ENCODE data around the gene LENG8.

The LENG8 gene

GRCh38 chr19:54485851-54486250 is 36.9 kb downstream of the LENG8 start:
- TF ChIP-seq GATA3 (IDR thresholded peaks at IDR 0.05; ENCODE audit: low read depth, low read length) = no peak
- TF ChIP-seq GATA2 (IDR thresholded peaks at IDR 0.05; ENCODE audit: low read depth, low read length) = no peak

GRCh38 chr19:54489341-54489740 is 40.3 kb downstream of the LENG8 start:
- TF ChIP-seq GATA2 (IDR thresholded peaks at IDR 0.05; ENCODE audit: low read depth, low read length) = no peak

- TF ChIP-seq GATA3 (IDR thresholded peaks at IDR 0.05; ENCODE audit: low read depth, low read length) (no peak), GATA2 (IDR thresholded peaks at IDR 0.05; ENCODE audit: low read depth, low read length) (no peak)
Measured at GRCh38 chr19:54489766-54490165, 40.8 kb downstream of the LENG8 start.

DNA sequence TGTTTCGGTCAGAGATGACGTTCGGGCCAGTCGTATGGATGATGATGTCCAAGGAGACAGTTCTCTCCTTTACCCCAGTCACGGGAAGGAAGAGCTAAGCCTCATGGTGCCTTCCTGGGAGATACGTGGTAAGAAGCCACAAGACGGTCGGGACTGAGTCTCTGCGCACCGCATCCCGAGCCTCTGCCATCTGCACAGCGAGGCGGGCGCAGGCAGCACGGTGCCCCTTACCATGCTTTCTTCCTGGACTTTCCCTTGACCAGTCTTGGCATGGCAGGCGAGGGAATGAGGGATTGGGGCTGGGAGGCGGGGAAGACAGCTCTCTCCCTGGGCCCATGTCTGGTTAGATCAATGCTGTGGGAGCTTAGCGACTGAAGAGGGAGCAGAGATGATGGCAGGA is 43.6 kb downstream of the LENG8 start:
- TF ChIP-seq GATA3 (IDR thresholded peaks at IDR 0.05; ENCODE audit: low read depth, low read length) (no peak), GATA2 (IDR thresholded peaks at IDR 0.05; ENCODE audit: low read depth, low read length) (no peak)

DNA sequence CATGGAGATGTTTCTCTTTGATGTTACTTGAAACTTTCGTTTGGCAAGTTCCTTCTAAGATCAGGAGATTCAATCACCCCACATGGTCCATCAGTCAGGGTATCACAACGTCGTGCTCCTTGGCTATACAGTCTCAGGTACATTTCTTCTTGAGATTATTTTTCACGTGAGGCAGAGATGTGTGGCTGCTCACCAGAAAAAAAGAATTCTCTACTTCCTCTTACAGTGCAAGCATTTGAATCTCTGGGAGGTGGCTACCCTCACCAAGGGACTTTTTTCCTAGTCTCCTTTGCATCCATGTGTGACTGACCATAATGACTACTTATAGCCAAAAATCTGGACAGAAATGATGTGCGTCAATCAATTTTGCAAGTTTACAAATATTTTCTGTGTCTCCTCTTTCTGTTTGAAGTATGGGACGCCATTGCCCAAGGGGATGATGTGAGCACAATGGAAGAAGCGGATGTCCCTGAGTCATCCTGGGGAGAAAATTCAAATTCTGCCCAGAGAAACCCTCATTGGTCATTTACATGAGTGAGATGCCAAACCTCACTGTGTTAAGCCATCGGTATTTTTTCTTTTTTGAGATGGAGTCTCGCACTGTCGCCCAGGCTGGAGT is 45.1 kb downstream of the LENG8 start:
- no peak for TF ChIP-seq GATA3 (IDR thresholded peaks at IDR 0.05; ENCODE audit: low read depth, low read length)
- no peak for TF ChIP-seq GATA2 (IDR thresholded peaks at IDR 0.05; ENCODE audit: low read depth, low read length)

GRCh38 chr19:54502518-54503048 is 53.6 kb downstream of the LENG8 start, which contains the start of gene LAIR2:
Gene LAIR2, plus strand, starts transcription at chr19:54502831. Its CDS starts 88 bp downstream, at chr19:54502919.
- TF ChIP-seq GATA2 (IDR thresholded peaks at IDR 0.05; ENCODE audit: low read depth, low read length) (no peak), GATA3 (IDR thresholded peaks at IDR 0.05; ENCODE audit: low read depth, low read length) (no peak)

DNA sequence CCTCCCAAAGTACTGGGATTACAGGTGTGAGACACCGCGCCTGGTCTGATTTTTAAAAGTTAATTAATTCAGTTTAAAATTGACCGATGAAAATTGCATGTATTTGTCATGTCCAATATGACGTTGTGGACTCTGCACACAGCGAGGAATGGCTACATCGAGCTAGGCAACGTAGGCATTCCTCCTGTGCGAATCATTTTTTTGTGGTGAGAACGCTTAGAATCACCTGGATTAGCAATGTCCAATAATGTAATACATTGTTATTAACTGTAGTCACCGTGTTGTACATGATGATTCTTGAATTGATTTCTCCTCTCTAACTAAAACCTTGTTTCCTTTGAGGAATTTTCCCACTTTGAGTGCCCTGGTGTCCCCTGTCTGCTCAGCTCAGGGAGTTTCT is 57.1 kb downstream of the LENG8 start:
- no peak for TF ChIP-seq GATA2 (IDR thresholded peaks at IDR 0.05; ENCODE audit: low read depth, low read length)
- TF ChIP-seq GATA3 (IDR thresholded peaks at IDR 0.05; ENCODE audit: low read depth, low read length) = no peak

DNA sequence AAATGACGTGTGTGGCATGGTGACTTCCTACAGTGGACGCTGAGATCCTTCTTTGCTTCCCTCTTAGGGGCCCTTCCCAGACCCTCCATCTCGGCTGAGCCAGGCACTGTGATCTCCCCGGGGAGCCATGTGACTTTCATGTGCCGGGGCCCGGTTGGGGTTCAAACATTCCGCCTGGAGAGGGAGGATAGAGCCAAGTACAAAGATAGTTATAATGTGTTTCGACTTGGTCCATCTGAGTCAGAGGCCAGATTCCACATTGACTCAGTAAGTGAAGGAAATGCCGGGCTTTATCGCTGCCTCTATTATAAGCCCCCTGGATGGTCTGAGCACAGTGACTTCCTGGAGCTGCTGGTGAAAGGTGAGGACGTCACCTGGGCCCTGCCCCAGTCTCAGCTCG is 58.8 kb downstream of the LENG8 start:
- TF ChIP-seq GATA3 (IDR thresholded peaks at IDR 0.05; ENCODE audit: low read depth, low read length) = no peak
- TF ChIP-seq GATA2 (IDR thresholded peaks at IDR 0.05; ENCODE audit: low read depth, low read length) = no peak

Measured in SH-SY5Y (cell line).